Neural crest cell (in vitro differentiated cells): ENCODE measurements around the gene PAH. TPM values are rescaled to one million over a fixed set of nuclear protein-coding genes. Genes with fewer than 3 reads are reported as not detected.
"Not testable (repeated sequence)": the region's sequence is repeated elsewhere in the genome, so short reads cannot be mapped to it uniquely, and the experiment has no call there.

Experiments used
- DNase-seq: peaks from one replicate; pipeline ENCODE4 v3.0.0; 2021; ENCODE audit warnings: low read depth, mixed read lengths, low spot score
- H3K27ac Mint-ChIP-seq: one replicate; pipeline ENCODE4 v1.8.0; 2021; ENCODE audit warnings: mild to moderate bottlenecking, mixed read lengths; ENCODE audit not compliant: unreplicated experiment
- H3K27me3 Mint-ChIP-seq: 2 replicates; pipeline ENCODE4 v1.8.0; 2021; ENCODE audit warnings: low read depth, mild to moderate bottlenecking, mixed read lengths
- H3K36me3 Mint-ChIP-seq: 2 replicates; pipeline ENCODE4 v1.8.0; 2021; ENCODE audit warnings: low read depth, mild to moderate bottlenecking, mixed read lengths
- H3K4me1 Mint-ChIP-seq: 2 replicates; pipeline ENCODE4 v1.8.0; 2021; ENCODE audit warnings: mixed read lengths
- H3K4me3 Mint-ChIP-seq: one replicate; pipeline ENCODE4 v1.8.0; 2021; ENCODE audit warnings: mild to moderate bottlenecking, mixed read lengths
- H3K9me3 Mint-ChIP-seq: 2 replicates; pipeline ENCODE4 v1.8.0; 2021; ENCODE audit warnings: mixed read lengths
- total RNA-seq: library from RNA; stranded (reverse); gene quantifications from 2 replicates; pipeline ENCODE4 v1.2.1, GENCODE V29; 2021
- TF ChIP-seq, protein P1 (sequence below): fragments of 200-600 bp; sonication (generic); conservative IDR thresholded peaks from 2 replicates; pipeline ENCODE4 v1.5.0; 2021; ENCODE audit warnings: antibody characterized with exemption, mild to moderate bottlenecking

The PAH gene
- total RNA-seq, 1 donor from 2014 or later = not detected

- H3K27ac Mint-ChIP-seq = no peak overlapping the region
- peaks cover 61% of the 10 kb centered on the region for H3K27me3 Mint-ChIP-seq
- H3K4me1 Mint-ChIP-seq = no peaks in the 10 kb centered on the region
- H3K9me3 Mint-ChIP-seq = no peaks in the 10 kb centered on the region
- no peak for DNase-seq
- no peaks in the 10 kb centered on the region for H3K36me3 Mint-ChIP-seq
- TF ChIP-seq, protein P1, sequence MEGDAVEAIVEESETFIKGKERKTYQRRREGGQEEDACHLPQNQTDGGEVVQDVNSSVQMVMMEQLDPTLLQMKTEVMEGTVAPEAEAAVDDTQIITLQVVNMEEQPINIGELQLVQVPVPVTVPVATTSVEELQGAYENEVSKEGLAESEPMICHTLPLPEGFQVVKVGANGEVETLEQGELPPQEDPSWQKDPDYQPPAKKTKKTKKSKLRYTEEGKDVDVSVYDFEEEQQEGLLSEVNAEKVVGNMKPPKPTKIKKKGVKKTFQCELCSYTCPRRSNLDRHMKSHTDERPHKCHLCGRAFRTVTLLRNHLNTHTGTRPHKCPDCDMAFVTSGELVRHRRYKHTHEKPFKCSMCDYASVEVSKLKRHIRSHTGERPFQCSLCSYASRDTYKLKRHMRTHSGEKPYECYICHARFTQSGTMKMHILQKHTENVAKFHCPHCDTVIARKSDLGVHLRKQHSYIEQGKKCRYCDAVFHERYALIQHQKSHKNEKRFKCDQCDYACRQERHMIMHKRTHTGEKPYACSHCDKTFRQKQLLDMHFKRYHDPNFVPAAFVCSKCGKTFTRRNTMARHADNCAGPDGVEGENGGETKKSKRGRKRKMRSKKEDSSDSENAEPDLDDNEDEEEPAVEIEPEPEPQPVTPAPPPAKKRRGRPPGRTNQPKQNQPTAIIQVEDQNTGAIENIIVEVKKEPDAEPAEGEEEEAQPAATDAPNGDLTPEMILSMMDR = no peak
- no peak overlapping the region for H3K4me3 Mint-ChIP-seq
Observed at GRCh38 chr12:102851246-102851645, 65.8 kb downstream of the PAH start.

DNA sequence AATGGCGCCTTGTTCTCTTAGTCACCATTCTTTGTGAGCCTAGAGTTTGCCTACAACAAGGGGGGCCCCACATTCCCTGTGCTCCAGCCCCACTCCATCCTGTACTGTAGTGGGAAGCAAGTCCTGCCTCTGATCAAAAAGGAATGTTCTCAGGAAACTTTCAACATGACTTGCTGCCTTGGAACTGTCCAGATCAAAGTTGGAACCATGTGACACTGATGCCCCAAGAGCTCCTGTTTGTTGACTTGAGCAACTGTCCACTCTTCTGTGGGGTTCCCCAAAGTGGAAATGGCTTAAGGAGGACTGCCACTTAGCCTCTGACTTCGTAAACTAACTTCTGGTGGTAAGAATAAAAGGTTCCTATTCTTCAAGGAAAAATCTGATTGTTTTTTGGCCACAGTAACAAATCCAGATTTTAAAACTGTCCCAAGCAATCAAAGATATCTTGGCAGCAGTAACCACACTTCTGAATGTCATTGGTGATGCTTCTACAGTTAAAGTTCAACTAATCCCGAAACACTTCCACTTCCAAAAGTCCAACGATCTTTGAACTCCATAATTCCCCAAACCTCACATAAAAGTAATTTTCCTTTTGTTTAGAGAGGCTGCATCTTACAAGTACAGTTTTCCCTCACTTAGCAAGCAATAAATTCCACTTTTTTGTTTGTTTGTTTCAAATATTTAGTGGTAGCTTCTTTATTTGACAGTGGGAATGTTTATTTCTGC is 67.2 kb downstream of the PAH start:
- no peaks in the 10 kb centered on the region for H3K36me3 Mint-ChIP-seq
- no peak overlapping the region for H3K27ac Mint-ChIP-seq
- no peaks in the 10 kb centered on the region for H3K9me3 Mint-ChIP-seq
- H3K27me3 Mint-ChIP-seq = peaks cover 71% of the 10 kb centered on the region
- DNase-seq = no peak
- TF ChIP-seq, protein P1 = no peak
- no peak overlapping the region for H3K4me3 Mint-ChIP-seq
- H3K4me1 Mint-ChIP-seq = no peaks in the 10 kb centered on the region

- H3K27me3 Mint-ChIP-seq = peaks cover 74% of the 10 kb centered on the region
- TF ChIP-seq, protein P1 = no peak
- no peaks in the 10 kb centered on the region for H3K9me3 Mint-ChIP-seq
- H3K36me3 Mint-ChIP-seq = no peaks in the 10 kb centered on the region
- no peak overlapping the region for H3K4me3 Mint-ChIP-seq
- no peak for DNase-seq
- no peaks in the 10 kb centered on the region for H3K4me1 Mint-ChIP-seq
- H3K27ac Mint-ChIP-seq = no peak overlapping the region
Observed at GRCh38 chr12:102848832-102849231, 68.2 kb downstream of the PAH start.

GRCh38 chr12:102847131-102847530 is 69.9 kb downstream of the PAH start:
- no peaks in the 10 kb centered on the region for H3K4me1 Mint-ChIP-seq
- TF ChIP-seq, protein P1 = no peak
- H3K9me3 Mint-ChIP-seq = no peaks in the 10 kb centered on the region
- no peak for DNase-seq
- H3K4me3 Mint-ChIP-seq = no peak overlapping the region
- H3K27me3 Mint-ChIP-seq = peaks cover 77% of the 10 kb centered on the region
- no peaks in the 10 kb centered on the region for H3K36me3 Mint-ChIP-seq
- no peak overlapping the region for H3K27ac Mint-ChIP-seq

DNA sequence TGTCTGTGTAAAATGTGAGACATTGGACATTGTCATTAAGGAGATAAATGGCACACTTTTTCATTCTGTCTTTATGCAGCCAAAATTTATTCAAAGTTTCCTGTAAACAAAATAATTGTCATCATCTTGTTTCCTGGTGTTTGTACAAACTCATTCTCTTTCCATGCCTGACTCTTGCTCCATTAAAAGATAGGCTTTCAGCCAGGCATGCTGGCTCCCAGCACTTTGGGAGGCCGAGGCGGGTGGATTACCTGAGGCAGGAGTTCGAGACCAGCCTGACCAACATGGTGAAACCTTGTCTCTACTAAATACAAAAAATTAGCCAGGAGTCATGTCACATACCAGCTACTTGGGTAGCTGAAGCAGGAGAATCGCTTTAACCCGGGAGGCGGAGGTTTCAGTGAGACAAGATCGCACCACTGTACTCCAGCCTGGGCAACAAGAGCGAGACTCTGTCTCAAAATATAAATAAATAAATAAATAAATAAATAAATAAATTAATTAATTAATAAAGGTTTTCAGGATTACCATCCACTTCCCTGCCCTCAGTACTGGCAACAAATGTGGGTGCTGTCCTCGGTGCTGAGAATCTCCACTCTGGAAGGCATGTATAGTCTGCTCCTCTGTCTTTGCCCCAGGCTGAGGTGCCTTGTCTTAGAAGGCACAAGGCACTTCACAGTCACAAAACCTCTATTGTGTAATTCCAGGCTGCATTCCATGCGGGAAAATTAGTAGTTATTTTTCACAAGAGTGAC is 83.2 kb downstream of the PAH start:
- Mint-ChIP-seq H3K36me3 (no peaks in the 10 kb centered on the region), H3K4me3 (no peak overlapping the region), H3K27me3 (peaks cover 10% of the 10 kb centered on the region), H3K9me3 (no peaks in the 10 kb centered on the region), H3K27ac (no peak overlapping the region), H3K4me1 (peaks cover 4% of the 10 kb centered on the region)
- DNase-seq = peak; percentile 48
- TF ChIP-seq, protein P1 = no peak

- H3K9me3 Mint-ChIP-seq, DNase-seq, H3K27me3 Mint-ChIP-seq, H3K4me1 Mint-ChIP-seq, H3K36me3 Mint-ChIP-seq: not testable (repeated sequence)
- Mint-ChIP-seq H3K27ac (peak overlapping the region; percentile 71), H3K4me3 (peak overlapping the region; percentile 71)
Observed at GRCh38 chr12:102832826-102833225, 84.2 kb downstream of the PAH start.
